ENCODE results near the gene ORAI3.

Gene ORAI3

GRCh38 chr16:30948667-30949649 lies at the start of gene ORAI3:
ORAI3 (plus strand) TSS chr16:30949068; CDS start chr16:30949290, 222 bp downstream.
- DNase-seq: peak; percentile 77

- no peak for DNase-seq
Measured at GRCh38 chr16:30899794-30900193, 49.1 kb upstream of the ORAI3 start.

GRCh38 chr16:30900588-30900987 lies 48.3 kb upstream of the ORAI3 start:
- no peak for DNase-seq

- DNase-seq: no peak
Measured at GRCh38 chr16:30901201-30902028, 47.5 kb upstream of the ORAI3 start.

GRCh38 chr16:30902029-30902972 lies 46.6 kb upstream of the ORAI3 start:
- DNase-seq: no peak

- DNase-seq: no peak
Measured at GRCh38 chr16:30903002-30903401, 45.9 kb upstream of the ORAI3 start.

GRCh38 chr16:30903596-30903995 lies 45.3 kb upstream of the ORAI3 start:
- peak; percentile 38 for DNase-seq

GRCh38 chr16:30904114-30904780 lies 44.6 kb upstream of the ORAI3 start:
- DNase-seq: no peak

GRCh38 chr16:30907064-30907463 lies 41.8 kb upstream of the ORAI3 start:
- no peak for DNase-seq

GRCh38 chr16:30910427-30911029 lies 38.3 kb upstream of the ORAI3 start:
- DNase-seq: no peak

- no peak for DNase-seq
Measured at GRCh38 chr16:30912794-30913412, 36.0 kb upstream of the ORAI3 start.

GRCh38 chr16:30914830-30915229 lies 34.0 kb upstream of the ORAI3 start:
- no peak for DNase-seq

GRCh38 chr16:30918614-30919013 lies 30.3 kb upstream of the ORAI3 start:
- DNase-seq: no peak

- DNase-seq: no peak
Measured at GRCh38 chr16:30920891-30921290, 28.0 kb upstream of the ORAI3 start.

- no peak for DNase-seq
Measured at GRCh38 chr16:30921459-30921747, 27.5 kb upstream of the ORAI3 start.

- peak; percentile 87 for DNase-seq
Measured at GRCh38 chr16:30921748-30922419, 27.0 kb upstream of the ORAI3 start.

GRCh38 chr16:30922420-30922959 lies 26.4 kb upstream of the ORAI3 start:
- DNase-seq: peak; percentile 98

GRCh38 chr16:30922960-30923535 lies 25.8 kb upstream of the ORAI3 start:
- DNase-seq: peak; percentile 99

GRCh38 chr16:30923554-30924075 lies 25.3 kb upstream of the ORAI3 start, which contains the start of gene FBXL19:
FBXL19 (plus strand) TSS chr16:30923572; CDS start chr16:30925755, 2,183 bp downstream.
- no peak for DNase-seq
